GM18502 (cell line): ENCODE measurements around the gene DMRTA2.

Experiments
- ATAC-seq: cut with Tn5 transposase; IDR thresholded peaks from one replicate; pipeline ENCODE4 v1.9.1; 2021; ENCODE audit warnings: mild to moderate bottlenecking; ENCODE audit not compliant: unreplicated experiment, poor library complexity

Gene DMRTA2

DNA sequence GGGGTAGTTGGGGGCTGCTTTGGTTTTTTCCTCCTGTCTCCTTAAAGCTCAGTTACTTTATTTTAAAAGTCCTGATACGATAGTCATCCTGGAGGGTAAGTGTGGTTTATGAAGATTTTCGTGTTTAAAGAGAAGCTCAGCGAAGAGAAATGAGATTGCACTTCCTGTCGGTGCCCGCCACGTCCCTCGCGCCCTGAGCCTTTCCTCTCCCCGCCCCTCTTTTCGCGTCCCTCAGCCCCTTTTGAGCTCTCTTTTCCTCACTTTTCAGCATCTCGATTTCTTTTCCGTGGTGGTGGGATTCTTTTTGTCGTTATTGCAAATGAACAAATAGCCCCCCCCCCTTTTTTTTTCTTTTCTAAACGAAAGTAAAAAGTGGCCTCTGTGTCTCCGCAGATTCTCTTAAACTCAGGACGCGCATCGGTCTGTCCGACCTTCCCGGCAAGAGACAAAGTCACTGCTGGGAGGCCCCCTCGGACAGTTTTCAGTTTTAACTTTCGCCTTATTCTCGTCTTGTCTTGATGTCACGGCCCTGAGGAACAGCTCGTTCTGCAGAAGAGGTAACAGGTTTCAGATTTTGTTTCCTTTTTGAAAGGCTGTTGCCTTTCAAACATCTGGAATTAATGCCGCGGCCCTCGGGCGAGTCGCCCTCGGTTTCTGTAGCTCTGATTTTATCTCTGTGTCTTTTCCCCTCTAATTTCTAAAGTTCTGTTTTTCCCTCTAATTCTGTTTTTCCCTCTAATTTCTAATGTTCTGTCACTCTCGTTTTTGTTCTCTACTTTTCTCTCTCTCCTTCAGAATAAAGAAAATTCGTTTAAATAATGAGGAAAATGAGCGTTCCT is 1.0 kb upstream of the DMRTA2 start:
- no peak for ATAC-seq

DNA sequence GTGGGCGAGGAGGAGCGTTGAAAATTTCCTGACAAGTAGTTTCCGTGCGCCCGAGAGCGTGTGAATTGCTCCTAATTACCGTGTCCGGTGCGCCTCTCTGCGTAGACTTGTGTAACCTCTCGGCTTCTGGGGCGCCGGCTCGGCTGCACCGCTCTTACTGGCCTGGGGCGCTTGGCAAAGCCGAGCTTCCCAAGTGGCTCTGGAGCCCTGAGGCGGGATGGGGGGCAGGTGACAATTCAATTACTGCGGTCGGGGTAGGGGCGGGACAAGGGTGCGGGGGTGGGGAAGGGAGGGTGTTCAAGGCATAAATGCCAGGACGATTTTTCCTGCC is 392 bp upstream of the DMRTA2 start:
- ATAC-seq: peak; percentile 48

DNA sequence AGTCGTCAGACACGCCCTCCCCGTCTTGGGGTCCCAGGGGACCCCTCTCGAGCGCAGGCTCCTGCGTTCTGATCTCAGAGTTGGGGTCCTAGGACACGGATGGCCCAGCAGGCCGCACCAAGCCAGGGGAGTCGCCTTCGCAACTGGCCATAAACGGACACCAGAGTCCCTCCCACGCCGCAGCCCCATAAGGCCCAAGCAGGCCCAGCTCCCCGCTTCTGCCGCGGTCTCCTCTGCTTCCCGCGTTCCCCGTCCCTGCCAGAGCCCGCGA is 633 bp downstream of the DMRTA2 start:
- no peak for ATAC-seq

DNA sequence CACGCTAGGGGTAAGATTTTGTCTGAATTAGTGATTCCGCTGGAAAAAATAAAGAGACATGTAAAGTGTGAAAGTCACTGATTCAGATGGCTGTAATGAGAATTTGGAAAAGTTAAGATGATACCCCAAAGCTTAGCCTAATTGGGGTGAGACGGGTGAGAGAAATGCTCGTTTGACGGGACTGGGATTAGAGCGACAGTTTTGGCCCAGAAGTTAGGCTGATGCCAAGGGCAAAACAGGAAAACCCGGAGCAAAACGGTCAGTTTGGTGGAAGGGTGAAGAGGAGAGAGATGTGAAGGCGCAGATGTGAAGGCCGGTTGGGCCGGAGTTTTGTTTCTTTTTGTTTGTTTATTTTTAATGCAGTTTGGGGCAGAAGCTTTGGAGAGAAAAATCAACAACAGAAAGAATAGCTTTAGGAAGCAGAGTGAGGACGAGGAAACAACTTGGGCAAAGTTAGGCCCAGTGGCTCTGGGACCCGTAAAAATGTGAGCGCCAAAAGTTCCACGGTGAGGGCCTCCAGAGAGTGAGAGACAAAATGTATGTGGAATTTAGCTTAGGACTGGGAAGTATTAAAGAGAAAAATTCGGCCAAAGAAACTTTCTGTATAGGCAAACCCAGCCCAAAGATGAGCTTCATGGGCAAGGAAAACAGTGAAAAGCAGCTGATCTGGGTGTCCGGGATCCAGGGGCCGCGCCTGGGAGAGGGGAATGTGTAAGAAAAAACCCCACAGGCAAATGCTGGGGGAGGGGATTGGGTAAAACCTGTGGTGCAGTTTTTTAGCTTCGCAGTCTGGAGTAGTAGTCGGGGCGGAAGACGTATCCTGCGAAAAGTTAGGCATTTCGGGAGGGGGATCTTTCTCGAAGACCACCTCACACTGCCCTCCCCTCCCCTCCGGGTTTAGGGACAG is 1.2 kb downstream of the DMRTA2 start:
- no peak for ATAC-seq

DNA sequence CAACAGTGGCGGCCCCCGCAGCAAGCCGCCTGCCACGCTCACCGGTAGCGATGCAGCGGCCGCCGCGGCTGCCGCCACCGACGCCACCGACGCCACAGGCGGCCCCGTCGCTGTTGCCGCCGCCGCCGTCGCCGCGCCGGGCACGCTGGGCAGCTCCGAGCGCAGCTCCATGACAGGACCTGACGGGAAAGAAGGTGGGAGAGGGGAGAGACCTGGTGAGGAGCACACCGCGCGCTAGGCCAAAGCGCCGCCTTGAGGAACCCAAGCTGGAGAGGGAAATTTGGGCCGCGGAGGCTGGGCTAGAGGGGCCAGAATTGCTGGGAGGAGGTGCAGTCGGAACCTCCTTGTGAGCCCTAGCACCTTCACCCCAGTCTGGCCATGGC is 1.9 kb downstream of the DMRTA2 start:
- ATAC-seq: no peak

DNA sequence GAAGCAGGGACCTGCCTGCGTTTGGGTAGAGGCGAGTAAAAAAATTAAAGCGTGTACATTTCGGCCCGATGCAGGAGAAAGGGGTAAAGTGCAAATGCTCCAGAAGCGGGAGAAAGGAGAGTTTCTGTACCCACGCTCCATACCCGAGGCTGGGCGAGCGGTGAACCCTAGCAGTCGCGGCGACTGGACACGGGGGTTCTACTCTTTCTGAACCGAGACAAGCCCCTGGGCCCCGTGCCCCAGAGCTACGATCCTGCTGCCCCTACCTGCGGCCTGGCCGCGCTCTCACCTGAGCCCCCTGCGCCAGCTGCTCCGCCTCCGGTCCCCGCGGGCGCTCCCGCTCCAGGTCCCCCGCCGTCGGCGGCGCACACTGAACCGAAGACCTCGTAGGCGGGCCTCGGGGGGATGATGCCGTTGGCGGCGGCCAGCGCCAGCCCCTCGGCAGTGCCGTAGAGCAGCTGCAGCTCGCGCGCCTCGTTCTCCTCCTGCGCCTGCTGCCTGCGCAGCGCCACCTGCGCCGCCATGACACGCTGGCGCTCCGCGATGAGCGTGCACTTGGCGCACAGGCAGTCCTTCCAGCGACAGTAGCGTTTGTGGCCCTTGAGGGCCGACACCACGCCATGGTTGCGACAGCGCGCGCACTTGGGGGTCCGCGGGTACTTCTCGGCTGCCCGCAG is 2.4 kb downstream of the DMRTA2 start:
- no peak for ATAC-seq

DNA sequence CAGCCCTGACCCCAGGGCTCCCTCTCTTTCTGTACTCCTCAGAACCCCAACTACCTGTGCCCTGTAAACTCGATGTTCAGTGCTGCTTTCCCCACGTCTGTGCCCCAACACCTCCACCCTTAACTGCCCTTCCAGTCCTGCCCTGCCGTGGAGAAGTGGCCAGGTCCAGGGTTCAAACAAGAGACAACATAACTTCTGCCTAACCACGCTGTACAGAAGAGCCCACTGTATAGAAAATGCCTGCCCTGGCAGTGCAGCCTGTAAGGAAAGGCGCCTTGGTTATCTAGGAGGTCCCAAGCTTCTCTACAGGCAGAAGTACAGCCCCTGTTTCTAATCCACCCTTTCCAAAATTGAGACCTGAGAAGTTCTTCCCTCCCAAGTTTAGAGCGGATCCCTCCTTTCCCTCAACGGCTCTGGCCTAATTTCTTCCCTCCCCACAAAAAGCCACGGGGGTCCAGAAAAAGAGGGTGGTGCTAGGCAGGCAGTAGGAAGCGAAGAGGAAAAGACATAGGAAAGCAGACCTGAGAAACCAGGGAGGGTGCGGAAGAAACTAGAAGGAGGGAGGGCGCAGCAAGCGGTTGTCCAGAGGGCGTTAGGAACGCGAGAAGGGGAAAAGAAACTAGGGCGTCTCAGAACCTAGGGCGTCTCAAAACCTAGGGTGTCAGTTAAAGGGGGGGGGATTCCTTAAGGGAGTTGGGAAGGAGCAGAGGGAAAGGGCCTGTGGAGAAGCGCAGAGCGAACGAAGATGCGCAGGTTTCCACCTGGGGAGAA is 3.2 kb downstream of the DMRTA2 start:
- no peak for ATAC-seq

DNA sequence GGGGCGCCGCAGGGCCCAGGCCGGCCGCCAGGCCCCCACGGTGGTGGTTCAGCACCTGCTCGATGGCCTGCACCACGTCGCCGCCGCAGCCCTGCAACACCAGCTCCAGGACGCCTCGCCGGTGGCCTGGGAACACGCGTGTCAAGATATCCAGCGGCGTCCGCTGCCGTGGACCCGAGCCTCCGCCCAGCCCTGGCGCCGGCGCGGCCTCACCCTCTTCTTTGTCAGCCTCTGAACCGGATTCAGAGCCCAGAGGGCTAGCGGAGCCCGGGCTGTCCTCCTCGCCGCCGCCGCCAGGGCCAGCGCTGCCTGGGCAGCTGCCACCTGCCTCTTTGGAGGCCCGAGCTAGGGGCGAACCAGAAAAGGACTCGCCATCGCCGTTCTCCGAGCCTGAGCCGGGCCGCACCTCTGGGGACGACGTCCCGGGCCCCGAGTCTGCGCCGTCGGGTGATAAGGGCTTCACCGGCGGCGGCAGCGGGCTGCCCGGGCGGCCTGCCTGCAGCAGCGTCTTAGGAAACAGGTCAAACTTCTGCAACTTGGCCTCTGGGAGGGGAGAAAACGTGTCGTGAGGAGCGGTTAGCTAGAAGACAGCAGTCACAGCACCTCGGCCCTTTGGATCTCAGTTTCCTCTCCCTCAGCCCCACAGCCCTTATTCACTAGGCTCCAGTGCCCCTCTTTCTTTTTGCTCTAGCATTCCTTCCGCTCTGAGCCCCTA is 3.9 kb downstream of the DMRTA2 start:
- ATAC-seq: no peak

DNA sequence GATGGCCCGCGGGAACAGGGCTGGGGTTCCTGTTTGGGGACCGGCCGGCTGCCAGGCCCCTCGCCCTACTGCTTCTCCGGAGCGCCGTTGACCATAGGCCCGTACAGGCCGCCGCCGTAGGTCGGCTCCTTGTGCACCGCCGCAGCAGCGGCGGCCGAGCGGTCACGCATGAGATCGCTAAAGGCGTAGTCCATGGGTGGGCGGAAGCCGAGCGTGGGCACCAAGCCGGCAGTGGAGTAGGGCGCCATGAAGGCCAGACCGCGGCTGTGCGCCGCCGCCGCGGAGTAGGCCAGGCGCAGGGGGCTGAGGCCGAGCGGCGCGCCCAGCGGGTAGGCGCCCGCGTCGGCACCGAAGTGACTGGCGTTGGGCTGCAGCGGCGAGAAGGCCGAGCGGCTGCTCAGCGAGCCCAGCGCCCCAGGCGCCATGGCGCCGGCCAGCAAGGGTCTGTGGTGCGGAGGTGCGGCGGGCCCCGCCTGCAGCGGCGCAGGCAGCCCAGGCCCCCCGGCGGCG is 4.6 kb downstream of the DMRTA2 start:
- ATAC-seq: no peak

DNA sequence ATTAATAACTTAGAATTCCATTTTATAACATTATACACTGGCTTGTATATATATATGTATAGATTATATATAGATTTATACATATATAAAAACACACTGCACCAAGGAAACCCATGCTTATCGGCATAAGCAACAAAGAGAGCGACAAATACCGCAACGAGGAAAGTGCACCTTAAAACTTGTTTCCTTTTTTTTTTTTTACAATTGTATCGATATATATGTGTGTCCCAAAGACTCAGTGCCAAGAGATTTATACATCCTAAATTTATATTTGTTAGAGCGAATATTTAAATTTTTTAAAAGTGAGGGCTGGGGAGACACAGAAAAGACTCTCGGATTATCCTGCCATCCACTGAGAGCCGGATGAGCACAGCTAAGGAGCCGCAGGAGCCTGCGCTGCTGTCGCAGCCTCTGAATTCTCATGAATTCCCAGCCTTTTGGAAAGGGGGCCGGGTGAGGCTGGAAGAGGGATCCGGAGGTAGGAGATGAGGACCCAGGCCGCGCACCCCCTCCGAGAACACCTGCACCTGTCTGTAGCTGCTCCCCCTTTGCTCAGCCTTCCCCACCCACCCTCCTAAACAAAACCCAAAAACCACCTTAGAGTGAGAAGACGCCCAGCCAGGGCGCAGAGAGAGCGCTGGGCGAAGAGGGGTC is 5.2 kb downstream of the DMRTA2 start:
- no peak for ATAC-seq

DNA sequence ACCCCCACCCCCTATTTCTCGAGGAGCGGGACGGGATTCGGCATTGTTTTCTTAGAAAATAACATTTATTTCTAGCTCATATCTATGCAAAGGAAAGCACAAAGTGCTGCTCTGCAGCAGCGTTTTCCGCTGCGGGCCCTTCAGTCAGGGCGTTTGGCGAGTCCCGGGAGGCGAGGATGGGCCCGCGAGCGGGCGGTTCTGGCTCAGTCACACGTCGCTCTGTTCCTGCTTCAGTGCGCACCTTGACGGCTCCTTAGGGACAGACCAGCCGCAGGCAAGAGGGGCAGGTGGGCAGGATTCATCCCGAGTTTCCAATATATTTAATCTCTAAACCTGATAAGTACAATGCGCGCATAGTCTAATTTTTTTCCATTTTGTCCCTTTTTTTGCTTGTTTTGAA is 5.7 kb downstream of the DMRTA2 start:
- ATAC-seq: no peak

DNA sequence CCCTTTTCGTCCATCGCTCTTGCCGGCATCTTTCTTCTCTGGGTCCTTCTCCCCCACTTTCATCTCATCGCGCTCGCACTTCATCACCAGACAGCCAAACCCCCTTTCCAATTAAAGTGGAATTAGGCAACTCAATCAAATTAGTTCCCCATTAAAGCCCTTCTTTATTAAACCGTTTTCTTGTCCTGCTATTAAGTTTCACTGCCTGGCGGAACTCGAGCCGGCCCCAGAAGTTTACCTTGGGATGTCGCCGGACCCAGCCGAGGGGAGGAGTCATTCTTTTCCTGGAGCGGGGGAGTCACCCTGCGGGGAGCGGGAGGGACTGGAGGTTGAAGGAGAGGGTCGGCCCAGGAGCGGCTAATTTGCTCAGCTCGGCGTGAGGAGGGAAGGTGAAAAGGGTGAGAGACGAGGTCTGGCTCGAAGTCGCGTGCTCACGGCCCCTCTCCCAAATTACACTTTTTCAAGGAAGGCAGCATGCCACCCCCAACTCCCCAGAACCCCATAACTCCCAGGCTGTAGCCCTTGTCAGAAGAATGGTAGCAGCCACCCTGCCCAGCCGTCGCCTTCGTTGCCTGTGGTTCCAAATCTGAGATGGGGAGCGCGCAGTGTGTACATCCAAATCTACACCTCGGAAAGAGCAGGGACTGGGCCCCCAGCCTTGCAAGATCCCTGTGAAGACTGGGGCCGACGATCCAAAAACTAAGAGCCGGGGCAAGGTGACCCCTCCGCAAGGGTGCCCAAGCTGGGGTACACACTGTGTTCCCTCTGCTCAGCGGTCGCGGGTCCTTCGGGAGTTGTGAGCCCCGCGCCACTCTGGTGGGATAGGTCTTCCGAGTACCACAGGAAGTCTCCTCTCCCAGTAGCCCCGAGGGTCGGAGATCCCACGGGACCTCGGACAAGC is 6.4 kb downstream of the DMRTA2 start:
- no peak for ATAC-seq

DNA sequence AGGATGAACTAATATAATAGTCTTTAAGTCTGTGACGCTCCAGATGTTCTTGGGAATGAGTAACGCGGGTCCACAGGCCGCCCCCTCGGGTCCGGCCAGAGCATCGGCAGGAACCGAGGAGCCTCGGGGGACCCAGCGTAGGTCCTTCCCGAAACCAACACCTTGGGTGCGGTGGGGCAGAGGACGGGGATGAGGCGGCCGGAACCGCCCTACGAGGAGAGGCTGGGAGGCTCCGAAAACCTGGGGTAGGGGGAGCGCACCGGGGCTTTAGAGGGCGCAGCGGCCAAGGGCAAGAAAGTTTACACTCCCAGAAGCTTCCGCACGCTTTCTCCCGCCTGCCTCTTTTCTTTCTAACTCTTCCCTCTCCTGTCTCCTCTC is 7.1 kb downstream of the DMRTA2 start:
- no peak for ATAC-seq

DNA sequence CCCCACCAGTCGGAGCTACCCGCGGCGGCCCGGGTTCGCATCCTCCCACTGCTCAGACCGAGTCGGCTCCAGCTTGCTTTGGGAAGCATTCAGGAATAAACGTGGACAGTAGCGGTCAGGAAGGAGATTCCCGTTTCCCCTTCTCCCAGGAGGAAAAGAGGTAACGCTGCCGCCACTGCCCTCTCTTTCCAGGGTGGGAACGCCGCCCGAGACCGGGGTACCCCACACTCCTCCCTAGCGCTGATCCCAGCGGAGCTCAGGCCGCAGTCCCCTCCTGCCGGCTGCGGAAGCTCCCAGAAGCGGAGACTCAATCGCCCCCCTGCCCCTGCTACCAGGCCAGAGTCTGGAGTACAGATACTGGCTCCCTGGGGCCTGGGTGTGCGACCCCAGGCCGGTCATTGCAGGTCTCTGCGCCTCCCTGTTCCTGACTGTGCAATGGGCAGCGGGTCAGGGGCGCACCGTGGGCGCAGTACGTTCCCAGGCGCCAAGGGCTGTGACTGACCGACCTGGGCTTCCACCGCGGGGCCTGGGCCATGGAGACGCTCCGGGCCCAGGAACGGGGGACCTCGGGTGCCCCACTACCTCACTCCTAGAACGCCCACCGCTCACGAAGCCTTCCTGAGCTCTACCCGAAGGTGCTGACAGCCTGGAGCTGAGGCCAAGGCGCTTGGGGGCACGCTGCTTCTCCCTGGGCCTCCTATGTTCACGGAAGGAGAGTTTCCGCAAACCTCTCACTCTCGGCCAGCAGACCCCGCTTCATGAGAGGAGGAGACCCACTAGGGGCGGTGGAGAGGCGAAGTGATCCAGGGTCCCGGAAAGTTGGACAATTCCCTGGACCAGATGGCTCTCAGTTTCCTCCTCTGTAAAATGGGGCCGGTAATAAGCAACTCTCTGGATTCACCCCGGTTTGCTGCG is 7.8 kb downstream of the DMRTA2 start:
- ATAC-seq: no peak

DNA sequence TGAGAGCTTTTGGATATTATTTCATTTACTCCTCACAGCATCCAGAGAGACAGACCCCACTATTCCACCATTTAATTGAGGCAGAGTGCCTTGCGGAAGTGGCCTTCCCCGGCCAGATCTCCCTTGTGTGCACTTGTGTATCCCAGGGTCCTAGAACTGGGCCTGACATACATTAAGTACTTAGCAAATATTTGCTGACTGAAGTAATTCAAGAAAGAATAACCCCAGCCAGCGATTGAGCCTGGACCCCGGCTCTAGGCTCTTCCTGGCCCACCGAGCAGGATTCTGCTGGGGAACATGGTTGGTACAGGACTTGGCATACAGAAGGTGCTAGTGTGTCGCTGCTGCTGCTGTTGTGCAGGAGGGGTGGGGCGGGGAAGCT is 8.4 kb downstream of the DMRTA2 start:
- ATAC-seq: no peak

DNA sequence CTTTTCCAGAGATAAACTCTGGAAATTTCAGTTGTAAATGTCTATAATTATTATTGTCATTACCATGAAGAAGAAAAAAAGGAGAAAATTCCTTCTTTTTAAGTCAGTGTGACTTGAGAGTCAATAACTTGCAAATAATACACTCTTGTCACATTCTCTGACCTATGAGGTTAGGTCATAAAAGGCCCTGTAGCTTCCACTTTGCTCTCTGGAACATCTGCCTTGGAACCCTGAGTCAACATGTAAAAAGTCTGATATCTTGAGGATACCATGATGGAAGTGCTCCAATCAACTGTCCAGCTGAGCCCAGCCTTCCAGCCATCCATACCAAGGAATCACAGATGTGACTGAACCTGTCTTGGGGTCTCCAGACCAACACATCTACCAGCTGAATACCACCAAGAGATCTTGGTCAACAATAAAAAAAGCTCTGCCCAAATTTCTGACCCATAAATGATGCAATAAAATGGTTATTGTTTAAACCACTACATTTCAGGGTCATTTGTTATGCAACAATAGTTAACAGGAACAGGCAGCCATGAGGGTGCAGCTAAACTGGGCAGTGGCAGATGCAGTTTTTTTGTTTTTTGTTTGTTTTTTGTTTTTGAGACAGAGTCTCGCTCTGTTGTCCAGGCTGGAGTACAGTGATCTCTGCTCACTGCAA is 10.3 kb downstream of the DMRTA2 start:
- no peak for ATAC-seq

DNA sequence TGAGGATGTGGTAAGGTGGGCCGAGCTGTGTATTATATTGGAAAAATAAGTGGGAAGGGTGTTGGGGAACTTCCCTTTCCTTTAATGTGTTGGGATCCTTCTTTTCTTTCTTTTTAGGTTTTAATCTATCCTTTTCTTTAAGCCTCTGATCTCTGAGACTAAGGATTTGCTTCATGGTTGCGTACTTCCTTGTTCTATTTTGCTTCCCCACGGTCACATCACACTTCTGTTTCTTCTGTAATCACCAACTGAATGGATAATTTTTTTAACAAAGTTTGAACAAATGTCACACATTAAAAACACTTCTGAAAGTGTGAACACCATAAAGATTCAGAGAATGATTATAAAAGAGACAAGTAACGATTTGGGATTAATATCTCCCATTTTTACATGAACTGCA is 17.4 kb downstream of the DMRTA2 start:
- ATAC-seq: no peak
